Right lobe of liver (tissue), 4 donors: ENCODE measurements around the gene LZTFL1.

Source experiments
- CTCF ChIP-seq, 4 donors: fragments of 200-600 bp in 3 of 4; fragments of 450-650 bp in 1 of 4; IDR thresholded peaks; one replicate each; pipeline versions ENCODE4 v1.5.1 to v1.8.0; 2016 to 2022; ENCODE audit warnings: antibody characterized with exemption in 4 of 4, mild to moderate bottlenecking in 2 of 4
- POLR2A ChIP-seq: fragments of 450-650 bp; IDR thresholded peaks from one replicate; pipeline ENCODE4 v1.6.1; 2017; ENCODE audit warnings: antibody characterized with exemption, mild to moderate bottlenecking
- donor health status: DM: no; HTN: no; CAD: no.
- donor health status: DM: no; HTN: no; CAD: no.
- donor health status: DM: no; HTN: yes; CAD: no.

DNA sequence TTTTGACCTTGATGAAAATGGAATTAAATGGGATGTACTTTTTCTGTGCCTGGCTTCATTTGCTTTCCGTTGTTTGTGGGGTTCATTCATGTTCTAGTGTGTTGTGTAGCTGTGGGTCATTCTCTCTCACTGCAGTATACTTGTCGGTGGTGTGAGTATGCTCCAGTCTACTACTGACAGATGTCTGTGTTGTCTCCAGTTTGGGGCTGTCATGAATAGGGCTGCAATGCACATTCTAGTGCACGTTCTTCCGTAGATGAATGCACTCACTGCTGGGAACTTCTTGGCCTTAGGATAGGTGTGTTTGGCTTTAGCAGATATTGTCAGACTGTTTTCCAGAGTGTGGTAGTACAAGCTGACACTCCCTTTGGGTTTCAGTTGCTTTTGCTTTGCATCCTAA, 43.9 kb downstream of the LZTFL1 start:
- TF ChIP-seq CTCF (IDR thresholded peaks at IDR 0.05): no peak
- TF ChIP-seq POLR2A: no peak
